ENCODE measurements around the gene NRCAM. TPM values are rescaled to one million over a fixed set of nuclear protein-coding genes. Genes with fewer than 3 reads are reported as not detected.

Gene NRCAM
- total RNA-seq, 2 donors from 2014 or later = 17.9 to 28.2 TPM

GRCh38 chr7:108142675-108143259 lies 313.5 kb downstream of the NRCAM start:
- no peak overlapping the region for H3K9ac ChIP-seq (ENCODE audit: extremely low read depth, low read length, poor library complexity, severe bottlenecking)
- Mint-ChIP-seq H3K27ac (no peak overlapping the region), H3K36me3 (ENCODE audit: low read depth) (no peaks in the 10 kb centered on the region), H3K27me3 (ENCODE audit: insufficient read depth) (peaks cover 2% of the 10 kb centered on the region), H3K4me1 (no peaks in the 10 kb centered on the region), H3K9me3 (no peaks in the 10 kb centered on the region), H3K4me3 (no peak overlapping the region)
- no peak for TF ChIP-seq CTCF (conservative IDR thresholded peaks at IDR 0.05)
- no peak for DNase-seq
- no peaks in the 10 kb centered on the region for H3K27me3 ChIP-seq (ENCODE audit: control insufficient read depth, insufficient read depth, low read length, poor library complexity, severe bottlenecking)
- H3K36me3 ChIP-seq (ENCODE audit: control insufficient read depth, insufficient read depth, low read length) = no peaks in the 10 kb centered on the region
- no peaks in the 10 kb centered on the region for H3K9me3 ChIP-seq (ENCODE audit: control insufficient read depth, low read length)
- WGBS, 2 experiments (ENCODE audit: insufficient coverage in 1 of 2, insufficient read length in 1 of 2) = 91 to 92% methylated on average over 5 of the region's 6 CpGs
- H3K4me1 ChIP-seq (ENCODE audit: control insufficient read depth, insufficient read depth, low read length) = no peaks in the 10 kb centered on the region
- no peak overlapping the region for H3K27ac ChIP-seq (ENCODE audit: low read depth, low read length)
- H3K4me3 ChIP-seq (ENCODE audit: low read length) = no peak overlapping the region

DNA sequence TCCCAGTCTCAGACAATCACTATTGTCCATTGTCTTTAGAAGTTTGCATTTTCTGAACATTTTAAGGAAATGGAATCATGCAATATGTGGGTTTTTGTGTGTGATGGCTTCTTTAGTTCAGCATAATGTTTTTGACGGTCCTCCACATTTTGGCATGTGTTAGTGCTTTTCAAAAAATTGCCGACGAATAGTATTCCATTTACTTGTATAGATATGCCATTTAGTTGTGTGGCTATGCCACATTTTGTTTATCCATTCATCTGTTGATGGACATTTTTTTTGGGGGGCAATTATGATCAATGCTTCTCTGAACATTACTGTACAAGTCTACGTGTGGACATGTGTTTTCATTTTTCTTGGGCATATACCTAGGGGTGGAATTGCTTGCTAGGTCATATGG lies 314.1 kb downstream of the NRCAM start:
- H3K27ac ChIP-seq (ENCODE audit: low read depth, low read length) = no peak overlapping the region
- DNase-seq = no peak
- no peaks in the 10 kb centered on the region for H3K36me3 ChIP-seq (ENCODE audit: control insufficient read depth, insufficient read depth, low read length)
- Mint-ChIP-seq H3K27ac (no peak overlapping the region), H3K4me1 (no peaks in the 10 kb centered on the region), H3K27me3 (ENCODE audit: insufficient read depth) (peaks cover 2% of the 10 kb centered on the region), H3K36me3 (ENCODE audit: low read depth) (no peaks in the 10 kb centered on the region), H3K9me3 (peaks cover 5% of the 10 kb centered on the region), H3K4me3 (no peak overlapping the region)
- H3K4me3 ChIP-seq (ENCODE audit: low read length) = no peak overlapping the region
- no peaks in the 10 kb centered on the region for H3K4me1 ChIP-seq (ENCODE audit: control insufficient read depth, insufficient read depth, low read length)
- H3K9ac ChIP-seq (ENCODE audit: extremely low read depth, low read length, poor library complexity, severe bottlenecking) = no peak overlapping the region
- 80 to 99% methylated on average over 1 to 4 of the region's 4 CpGs for WGBS, 2 experiments (ENCODE audit: insufficient coverage in 1 of 2, insufficient read length in 1 of 2)
- H3K27me3 ChIP-seq (ENCODE audit: control insufficient read depth, insufficient read depth, low read length, poor library complexity, severe bottlenecking) = no peaks in the 10 kb centered on the region
- TF ChIP-seq CTCF (conservative IDR thresholded peaks at IDR 0.05) = no peak
- H3K9me3 ChIP-seq (ENCODE audit: control insufficient read depth, low read length) = peaks cover 2% of the 10 kb centered on the region

DNA sequence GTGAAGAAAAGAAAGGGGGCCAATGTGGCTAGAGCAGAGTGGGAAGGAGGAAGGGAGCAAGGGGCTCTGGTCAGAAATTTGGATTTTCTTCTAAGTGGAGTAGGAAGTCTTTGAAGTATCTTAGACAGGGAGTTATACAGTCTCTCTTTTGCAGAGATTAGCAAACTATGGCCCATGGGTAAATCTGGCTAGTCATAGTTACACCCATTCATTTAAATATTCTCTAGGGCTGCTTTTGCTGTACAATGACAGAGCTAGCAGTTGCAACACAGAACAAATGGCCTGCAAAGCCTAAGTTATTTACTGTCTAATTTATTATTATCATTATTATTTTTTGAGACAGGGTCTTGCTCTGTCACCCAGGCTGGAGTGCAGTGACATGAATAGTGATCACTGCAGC lies 315.6 kb downstream of the NRCAM start:
- Histone ChIP-seq H3K9ac (ENCODE audit: extremely low read depth, low read length, poor library complexity, severe bottlenecking) (no peak overlapping the region), H3K27ac (ENCODE audit: low read depth, low read length) (no peak overlapping the region), H3K9me3 (ENCODE audit: control insufficient read depth, low read length) (peaks cover 6% of the 10 kb centered on the region), H3K4me1 (ENCODE audit: control insufficient read depth, insufficient read depth, low read length) (no peaks in the 10 kb centered on the region), H3K4me3 (ENCODE audit: low read length) (no peak overlapping the region), H3K36me3 (ENCODE audit: control insufficient read depth, insufficient read depth, low read length) (no peaks in the 10 kb centered on the region), H3K27me3 (ENCODE audit: control insufficient read depth, insufficient read depth, low read length, poor library complexity, severe bottlenecking) (no peaks in the 10 kb centered on the region)
- H3K27me3 Mint-ChIP-seq (ENCODE audit: insufficient read depth) = peaks cover 2% of the 10 kb centered on the region
- H3K4me1 Mint-ChIP-seq = peaks cover 3% of the 10 kb centered on the region
- H3K4me3 Mint-ChIP-seq = no peak overlapping the region
- peaks cover 8% of the 10 kb centered on the region for H3K9me3 Mint-ChIP-seq
- no peak overlapping the region for H3K27ac Mint-ChIP-seq
- no peak for DNase-seq
- H3K36me3 Mint-ChIP-seq (ENCODE audit: low read depth) = no peaks in the 10 kb centered on the region
- no peak for TF ChIP-seq CTCF (conservative IDR thresholded peaks at IDR 0.05)
